NCI-H187 treated with DMSO at 0.1 percent for 48 hours (cell line): ENCODE measurements around the gene PER2.

ENCODE experiments used
- DNase-seq: peaks from one replicate; lab custom pipeline; 2025; lab: John Stamatoyannopoulos, UW

Gene PER2

GRCh38 chr2:238267884-238268680 is 20.3 kb downstream of the PER2 start:
- no peak for DNase-seq

DNA sequence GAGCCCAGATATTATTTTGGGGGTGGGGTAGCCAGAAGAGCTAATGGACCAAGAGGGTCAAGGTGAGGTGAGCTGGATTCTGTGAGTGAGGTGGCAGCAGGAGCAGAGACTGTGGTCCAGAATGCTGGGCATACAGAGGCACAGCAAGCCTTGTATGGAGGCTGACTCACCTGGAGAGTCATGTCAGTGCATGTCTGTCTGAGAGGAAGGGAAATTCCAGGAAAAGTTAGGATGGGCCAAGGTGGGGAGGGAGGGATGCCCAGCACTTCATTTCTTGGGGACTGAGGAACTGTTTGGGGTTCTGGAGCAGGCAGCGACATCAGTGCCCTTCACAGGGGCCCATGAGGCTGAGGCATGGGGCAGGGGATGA is 21.1 kb downstream of the PER2 start:
- DNase-seq, result no peak

- DNase-seq, result no peak
Observed at GRCh38 chr2:238265605-238266004, 22.8 kb downstream of the PER2 start.

GRCh38 chr2:238264072-238264460 is 24.3 kb downstream of the PER2 start:
- DNase-seq, result no peak

DNA sequence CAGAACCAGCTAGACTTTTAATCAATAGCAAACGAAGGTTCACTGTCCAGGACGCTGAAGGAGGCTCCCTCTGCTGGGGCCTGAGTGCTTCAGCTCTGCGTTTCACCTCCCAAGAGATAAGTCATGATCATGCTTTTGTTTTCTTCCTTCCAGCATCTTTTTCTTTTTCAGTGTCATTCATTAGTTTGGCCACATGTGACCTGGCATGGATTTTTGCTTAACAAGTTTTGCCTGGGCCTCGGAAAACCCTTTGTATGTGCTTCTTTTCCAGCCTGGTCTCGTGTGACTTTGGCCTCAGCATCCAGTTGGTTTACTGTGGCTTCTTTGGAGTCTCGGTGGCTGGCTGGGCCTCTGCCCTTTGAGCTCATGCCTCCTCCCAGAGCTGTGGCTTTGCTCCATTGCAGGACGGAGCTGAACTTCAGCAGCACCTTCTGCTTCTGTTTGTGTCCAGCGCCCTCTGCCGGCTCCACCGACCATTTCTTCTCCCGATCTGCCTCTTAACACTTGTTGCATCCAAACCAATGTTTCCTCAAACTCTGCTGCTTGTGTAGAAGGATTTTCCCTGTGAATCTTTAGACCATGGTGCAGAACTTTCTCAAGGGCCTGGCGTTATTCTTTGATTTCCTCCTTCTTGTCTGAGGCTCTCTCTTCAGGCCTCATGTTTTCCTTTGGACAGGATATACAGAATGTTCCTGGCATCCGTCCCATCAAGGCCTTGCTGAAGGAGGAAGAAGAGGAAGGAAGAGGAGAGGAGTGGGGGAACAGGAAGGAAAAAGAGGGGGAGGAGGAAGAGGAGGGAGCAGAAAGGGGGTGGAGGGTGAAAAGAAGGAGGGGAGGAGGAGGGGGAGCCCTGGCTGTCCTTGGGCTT is 25.0 kb downstream of the PER2 start:
- no peak for DNase-seq

DNA sequence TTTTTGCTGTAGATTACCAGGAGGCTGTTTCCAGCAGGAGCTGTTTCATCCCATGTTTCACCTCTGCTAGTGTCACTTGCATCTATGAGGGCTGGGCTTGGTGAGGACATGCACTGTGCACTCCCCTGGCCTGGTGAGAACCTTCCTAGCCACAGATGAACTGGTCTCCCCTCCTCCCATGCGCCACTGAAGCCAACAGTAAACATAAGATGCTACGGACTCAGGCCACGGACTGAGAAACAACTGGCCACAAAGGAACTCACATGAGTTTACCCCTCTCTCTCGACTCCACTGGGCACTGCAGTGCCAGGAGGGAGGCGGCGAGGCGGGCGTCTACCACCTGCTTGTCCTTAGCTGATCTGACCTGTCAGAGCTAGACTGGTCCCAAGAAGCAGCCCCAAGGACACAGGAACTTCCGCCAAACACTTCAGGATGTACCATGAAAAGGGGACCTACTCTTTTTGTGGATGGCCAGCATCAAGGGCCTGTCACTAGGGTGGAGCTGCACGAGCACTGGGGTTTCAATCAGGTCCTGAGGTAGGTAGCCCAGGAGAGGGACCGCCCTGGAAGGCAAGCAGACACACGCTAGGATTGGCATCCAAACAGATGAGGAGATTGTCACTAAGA is 25.8 kb downstream of the PER2 start:
- no peak for DNase-seq

DNA sequence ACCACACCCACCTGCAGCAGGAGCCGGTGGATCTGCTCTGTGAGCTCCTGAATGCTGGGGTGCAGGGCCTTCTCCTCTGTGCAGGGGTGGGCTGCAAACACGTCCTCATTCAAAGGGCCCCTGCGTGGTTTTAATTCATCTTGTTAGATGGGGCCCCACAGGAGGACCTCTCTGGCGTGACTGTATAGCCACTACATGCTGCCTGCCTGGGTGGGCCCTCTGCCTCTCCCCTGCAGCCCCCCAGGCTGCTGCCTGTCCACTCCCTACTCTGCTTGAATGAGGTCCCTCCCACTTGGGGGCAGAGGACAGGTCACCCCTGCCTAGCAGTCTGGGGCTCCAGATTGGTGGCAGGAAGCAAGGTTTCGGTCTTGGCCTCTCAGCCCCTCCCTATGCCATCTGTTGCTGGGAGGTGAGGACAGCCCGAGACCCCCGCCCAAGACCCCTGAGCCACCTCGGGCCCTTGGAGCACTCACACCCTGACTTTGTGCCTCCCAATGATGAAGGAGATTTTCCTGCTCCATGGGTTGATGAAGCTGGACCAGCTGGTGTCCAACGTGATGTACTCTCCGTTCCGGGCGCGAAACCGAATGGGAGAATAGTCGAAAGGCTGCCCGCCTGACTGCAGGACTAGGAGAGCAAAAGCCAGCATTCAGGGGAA is 26.6 kb downstream of the PER2 start:
- no peak for DNase-seq

GRCh38 chr2:238260883-238261282 is 27.5 kb downstream of the PER2 start:
- no peak for DNase-seq

- no peak for DNase-seq
Observed at GRCh38 chr2:238259061-238260020, 29.1 kb downstream of the PER2 start.

DNA sequence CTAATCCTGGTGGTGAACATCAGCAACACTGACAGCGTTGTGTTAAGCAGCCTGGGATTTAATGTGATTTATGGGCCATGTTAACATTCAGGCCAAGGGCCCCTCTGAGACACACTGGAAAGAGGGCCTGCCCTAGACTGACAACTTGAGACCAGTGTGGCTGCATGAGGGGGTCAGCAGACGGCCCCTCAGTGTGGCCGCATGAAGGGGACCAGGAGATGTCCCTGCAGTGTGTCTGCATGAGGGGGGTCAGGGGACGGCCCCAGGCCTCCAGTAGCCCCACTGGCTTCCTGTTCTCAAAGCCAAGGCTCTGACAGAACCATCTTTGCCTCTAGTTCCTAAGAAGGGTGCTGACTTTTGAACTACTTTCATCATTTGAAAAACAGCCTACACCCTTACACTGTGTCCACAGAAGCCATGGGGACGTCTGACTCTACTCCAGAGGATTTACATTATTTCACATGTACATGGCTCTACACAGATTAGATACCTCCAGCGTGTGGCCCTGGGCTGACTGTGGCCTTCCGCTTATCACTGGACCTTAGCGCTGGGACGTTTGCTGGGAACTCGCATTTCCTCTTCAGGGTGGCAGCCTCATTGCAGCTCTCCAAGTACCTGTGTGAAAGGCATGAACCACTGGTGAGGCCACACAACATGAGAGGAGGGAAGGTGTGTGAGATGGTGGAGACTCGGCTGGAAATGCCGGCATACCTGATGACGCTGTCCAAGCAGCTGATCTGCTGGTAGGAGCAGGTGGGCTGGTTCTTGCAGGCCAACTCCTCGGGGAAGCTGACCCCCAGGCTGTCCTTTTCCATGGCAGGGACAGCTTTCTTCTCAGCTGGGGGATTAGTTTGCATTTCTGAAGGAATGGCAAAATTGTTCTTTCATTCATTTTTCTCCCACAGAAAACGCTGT is 30.4 kb downstream of the PER2 start:
- no peak for DNase-seq

- DNase-seq, result peak; percentile 15
Observed at GRCh38 chr2:238256594-238257104, 31.8 kb downstream of the PER2 start.

GRCh38 chr2:238256111-238256510 is 32.3 kb downstream of the PER2 start:
- no peak for DNase-seq

GRCh38 chr2:238255636-238256035 is 32.8 kb downstream of the PER2 start:
- no peak for DNase-seq

DNA sequence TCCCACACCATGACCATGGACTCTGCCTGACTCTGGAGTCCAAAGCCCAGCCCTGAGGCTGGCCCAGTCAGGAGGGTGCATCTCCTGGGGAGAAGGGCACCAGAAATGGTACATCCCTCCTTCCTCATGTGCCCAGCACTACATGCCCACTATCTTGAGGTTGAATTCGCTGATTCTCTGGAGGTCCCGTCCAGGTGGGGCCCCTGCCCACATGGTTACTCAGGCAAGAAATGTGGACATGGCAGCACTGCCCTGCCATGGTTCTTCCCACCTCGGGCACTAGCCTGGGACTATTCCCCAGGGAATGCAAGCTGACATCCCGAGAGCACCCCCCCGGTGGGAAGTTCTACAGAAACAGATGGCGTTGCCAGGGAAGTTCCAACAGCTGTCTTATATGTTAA is 33.3 kb downstream of the PER2 start:
- no peak for DNase-seq

DNA sequence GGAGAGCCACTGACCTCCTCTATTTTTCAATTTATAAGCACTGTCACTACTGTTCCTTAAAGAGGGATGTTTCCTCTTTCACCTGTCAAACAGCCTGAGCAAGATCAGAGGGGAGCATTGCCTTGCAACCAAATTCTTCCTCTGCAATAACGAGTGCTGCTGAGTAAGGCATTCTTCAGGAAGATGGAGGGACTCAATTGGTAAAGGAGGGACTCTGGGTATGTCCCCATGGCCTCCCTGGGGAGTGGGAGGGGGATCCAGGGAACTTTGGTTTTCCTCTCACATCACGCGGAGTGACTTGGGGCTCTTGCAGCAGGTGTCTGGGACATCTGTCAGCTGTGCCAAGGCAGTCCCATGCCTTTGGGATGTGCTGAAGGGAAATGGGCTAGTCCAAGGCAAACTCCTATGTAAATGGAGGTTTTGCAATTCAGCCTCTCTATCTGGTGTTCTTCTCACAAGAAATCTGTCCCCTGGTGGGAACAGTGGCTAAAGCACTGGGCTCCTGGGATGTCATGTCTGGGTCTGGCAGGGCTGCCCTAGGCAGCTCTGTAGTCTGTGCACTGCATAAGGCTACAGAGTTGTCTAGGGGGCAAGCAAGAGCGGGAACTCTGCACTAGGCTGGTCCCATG is 34.2 kb downstream of the PER2 start:
- DNase-seq, result no peak

- DNase-seq, result no peak
Observed at GRCh38 chr2:238252766-238253630, 35.4 kb downstream of the PER2 start.

DNA sequence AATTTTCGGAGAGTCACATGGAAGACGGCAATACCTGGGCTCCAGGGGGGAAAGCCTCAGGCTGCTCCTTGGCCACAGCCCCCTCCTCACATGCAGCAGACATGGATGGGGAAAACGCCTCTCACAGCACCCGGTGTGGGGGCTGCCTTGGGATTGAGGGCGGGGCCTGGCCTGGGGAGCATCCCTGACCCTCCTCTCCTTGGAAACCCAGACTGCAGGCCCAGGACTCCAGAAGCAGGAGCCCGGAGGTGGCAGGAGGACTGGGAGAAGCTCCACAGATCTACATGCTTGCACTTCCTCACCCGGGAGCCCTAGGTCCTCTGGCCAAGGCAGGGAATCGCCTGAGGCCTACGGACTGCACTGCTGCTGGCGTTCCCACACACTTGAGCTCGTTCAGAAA is 36.4 kb downstream of the PER2 start:
- DNase-seq, result no peak

- DNase-seq, result no peak
Observed at GRCh38 chr2:238251331-238251730, 37.1 kb downstream of the PER2 start.
